ENCODE results near the gene KLHL35.

KLHL35 gene

DNA sequence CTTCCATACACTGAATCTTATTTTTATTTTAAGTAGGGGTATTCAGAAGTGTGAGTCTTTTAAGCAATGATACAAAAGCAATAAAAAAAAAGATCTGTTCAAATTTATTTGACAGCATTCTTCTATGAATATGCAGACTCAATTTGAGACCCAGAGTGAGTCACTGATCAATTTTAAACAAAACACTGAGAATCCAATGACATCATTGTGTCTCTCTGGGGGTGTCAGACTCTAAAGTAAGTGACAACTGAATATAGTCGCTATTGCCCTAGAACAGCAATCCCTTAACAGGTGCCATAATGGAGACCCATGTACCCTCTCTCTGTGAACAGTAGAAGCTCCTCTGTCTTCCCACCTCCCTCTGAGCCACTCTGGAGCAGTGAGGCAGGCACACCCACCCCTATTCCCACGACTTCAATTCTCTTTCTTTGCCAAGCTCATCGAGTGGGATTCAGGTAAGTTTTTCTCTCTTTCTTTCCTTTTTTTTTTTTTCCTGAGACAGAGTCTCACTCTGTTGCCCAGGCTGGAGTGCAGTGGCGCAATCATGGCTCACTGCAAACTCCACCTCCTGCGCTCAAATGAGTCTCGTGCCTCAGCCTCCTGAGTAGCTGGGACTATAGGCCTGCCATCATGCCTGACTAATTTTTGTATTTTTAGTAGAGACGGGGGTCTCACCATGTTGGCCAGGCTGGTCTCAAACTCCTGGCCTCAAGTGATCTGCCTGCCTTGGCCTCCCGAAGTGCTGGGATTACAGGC is 38.7 kb downstream of the KLHL35 start:
- no peak for TF ChIP-seq SUZ12 (IDR thresholded peaks at IDR 0.05; ENCODE audit: extremely low read depth, insufficient read depth, insufficient read length)
- no peak for TF ChIP-seq ZNF274 (IDR thresholded peaks at IDR 0.05; ENCODE audit: low read depth, low read length)
- TF ChIP-seq YY1 (IDR thresholded peaks at IDR 0.05; ENCODE audit: insufficient read depth, insufficient read length): no peak
- no peak overlapping the region for H3K9ac ChIP-seq (ENCODE audit: insufficient read length, low read depth)
- H3K36me3 ChIP-seq (ENCODE audit: insufficient read depth, insufficient read length, low read length): no peaks in the 10 kb centered on the region

DNA sequence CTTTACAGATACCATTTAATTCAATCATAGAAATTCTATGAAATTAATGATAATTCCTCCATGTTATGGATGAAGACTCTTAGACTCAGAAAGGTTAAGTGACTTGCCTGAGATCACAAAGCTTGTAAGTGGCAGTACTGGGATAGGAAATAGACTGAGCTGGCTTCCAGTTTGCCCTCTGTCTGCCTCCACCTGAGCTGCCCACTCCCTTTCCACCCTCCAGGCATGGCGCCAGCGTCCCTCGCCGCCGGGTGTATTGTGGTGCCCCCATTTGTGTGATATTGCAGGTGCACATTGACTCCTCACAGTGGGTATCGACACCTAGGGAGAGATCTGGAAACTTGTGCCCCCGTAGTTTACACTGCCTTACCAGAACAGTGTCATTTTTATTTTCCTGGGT is 43.1 kb downstream of the KLHL35 start:
- TF ChIP-seq SUZ12 (IDR thresholded peaks at IDR 0.05; ENCODE audit: extremely low read depth, insufficient read depth, insufficient read length) (no peak), ZNF274 (IDR thresholded peaks at IDR 0.05; ENCODE audit: low read depth, low read length) (no peak)
- Histone ChIP-seq H3K36me3 (ENCODE audit: insufficient read depth, insufficient read length, low read length) (no peaks in the 10 kb centered on the region), H3K9ac (ENCODE audit: insufficient read length, low read depth) (no peak overlapping the region), H3K4me3 (ENCODE audit: insufficient read length, low read depth) (no peak overlapping the region), H3K27me3 (ENCODE audit: insufficient read depth, insufficient read length) (no peaks in the 10 kb centered on the region), H3K9me3 (ENCODE audit: insufficient read depth, low read length) (no peaks in the 10 kb centered on the region), H3K4me1 (ENCODE audit: insufficient read depth, insufficient read length) (peaks cover 4% of the 10 kb centered on the region)
- no peak for DNase-seq (ENCODE audit: low read depth, low spot score)

More for the DNA sequence above, 38.7 kb downstream of the KLHL35 start:
- Histone ChIP-seq H3K9me3 (ENCODE audit: insufficient read depth, low read length) (no peaks in the 10 kb centered on the region), H3K4me3 (ENCODE audit: insufficient read length, low read depth) (no peak overlapping the region), H3K4me1 (ENCODE audit: insufficient read depth, insufficient read length) (peaks cover 2% of the 10 kb centered on the region), H3K27me3 (ENCODE audit: insufficient read depth, insufficient read length) (no peaks in the 10 kb centered on the region)
- no peak for DNase-seq (ENCODE audit: low read depth, low spot score)

DNA sequence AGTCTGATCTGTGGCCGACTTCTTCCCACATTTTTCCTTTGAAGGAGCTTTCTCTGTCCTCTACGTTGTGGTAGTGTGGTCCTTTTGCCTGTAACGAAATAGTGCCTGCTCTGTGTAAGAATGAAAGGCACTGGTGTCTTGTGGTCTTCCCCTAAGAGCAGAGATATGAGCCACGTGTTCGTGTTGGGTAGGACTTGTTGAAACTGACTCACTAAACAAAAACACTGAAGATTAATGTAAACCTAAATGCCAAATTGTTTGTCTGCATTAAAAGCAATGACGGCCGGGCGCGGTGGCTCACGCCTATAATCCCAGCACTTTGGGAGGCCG is 43.8 kb downstream of the KLHL35 start:
- no peak overlapping the region for H3K4me3 ChIP-seq (ENCODE audit: insufficient read length, low read depth)
- H3K9me3 ChIP-seq (ENCODE audit: insufficient read depth, low read length): no peaks in the 10 kb centered on the region
- no peak overlapping the region for H3K9ac ChIP-seq (ENCODE audit: insufficient read length, low read depth)
- no peak for TF ChIP-seq ZNF274 (IDR thresholded peaks at IDR 0.05; ENCODE audit: low read depth, low read length)
- TF ChIP-seq YY1 (IDR thresholded peaks at IDR 0.05; ENCODE audit: insufficient read depth, insufficient read length): no peak
- TF ChIP-seq SUZ12 (IDR thresholded peaks at IDR 0.05; ENCODE audit: extremely low read depth, insufficient read depth, insufficient read length): no peak
- no peaks in the 10 kb centered on the region for H3K36me3 ChIP-seq (ENCODE audit: insufficient read depth, insufficient read length, low read length)
- H3K27me3 ChIP-seq (ENCODE audit: insufficient read depth, insufficient read length): no peaks in the 10 kb centered on the region
- peaks cover 4% of the 10 kb centered on the region for H3K4me1 ChIP-seq (ENCODE audit: insufficient read depth, insufficient read length)
- no peak for DNase-seq (ENCODE audit: low read depth, low spot score)

- Histone ChIP-seq H3K36me3 (ENCODE audit: insufficient read depth, insufficient read length, low read length) (no peaks in the 10 kb centered on the region), H3K4me1 (ENCODE audit: insufficient read depth, insufficient read length) (peaks cover 4% of the 10 kb centered on the region), H3K4me3 (ENCODE audit: insufficient read length, low read depth) (no peak overlapping the region), H3K9ac (ENCODE audit: insufficient read length, low read depth) (no peak overlapping the region), H3K27me3 (ENCODE audit: insufficient read depth, insufficient read length) (no peaks in the 10 kb centered on the region), H3K9me3 (ENCODE audit: insufficient read depth, low read length) (no peaks in the 10 kb centered on the region)
- DNase-seq (ENCODE audit: low read depth, low spot score): peak; percentile 84
- TF ChIP-seq ZNF274 (IDR thresholded peaks at IDR 0.05; ENCODE audit: low read depth, low read length) (no peak), SUZ12 (IDR thresholded peaks at IDR 0.05; ENCODE audit: extremely low read depth, insufficient read depth, insufficient read length) (no peak), YY1 (IDR thresholded peaks at IDR 0.05; ENCODE audit: insufficient read depth, insufficient read length) (no peak)
Observed at GRCh38 chr11:75388386-75389275, 44.4 kb downstream of the KLHL35 start.

DNA sequence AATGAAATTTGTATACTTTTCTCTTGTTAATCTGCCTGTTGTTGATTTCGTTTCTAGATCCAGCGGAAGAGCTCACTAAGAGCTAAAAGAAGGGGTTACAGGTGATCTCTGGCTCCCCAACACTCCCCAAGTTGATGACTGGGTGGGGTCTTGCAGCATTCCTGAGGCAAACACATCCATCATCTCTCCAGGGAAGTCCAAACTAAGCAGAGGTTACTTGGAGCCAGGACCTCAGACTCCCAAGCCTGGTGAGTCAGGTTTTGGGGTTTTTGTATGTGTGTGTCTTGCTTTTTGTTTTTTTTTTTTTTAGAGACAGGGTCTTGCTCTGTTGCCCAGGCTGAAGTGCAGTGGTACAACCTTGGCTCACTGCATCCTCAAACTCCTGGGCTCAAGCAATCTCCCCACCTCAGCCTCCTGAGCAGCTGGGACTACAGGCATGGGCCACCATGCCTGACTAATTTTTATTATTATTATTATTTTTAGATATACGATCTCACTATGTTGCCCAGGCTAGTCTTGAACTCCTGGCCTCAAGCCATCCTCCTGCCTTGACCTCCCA is 45.2 kb downstream of the KLHL35 start:
- Histone ChIP-seq H3K9me3 (ENCODE audit: insufficient read depth, low read length) (no peaks in the 10 kb centered on the region), H3K9ac (ENCODE audit: insufficient read length, low read depth) (no peak overlapping the region)
- no peak for TF ChIP-seq SUZ12 (IDR thresholded peaks at IDR 0.05; ENCODE audit: extremely low read depth, insufficient read depth, insufficient read length)
- no peak for TF ChIP-seq ZNF274 (IDR thresholded peaks at IDR 0.05; ENCODE audit: low read depth, low read length)
- TF ChIP-seq YY1 (IDR thresholded peaks at IDR 0.05; ENCODE audit: insufficient read depth, insufficient read length): no peak

DNA sequence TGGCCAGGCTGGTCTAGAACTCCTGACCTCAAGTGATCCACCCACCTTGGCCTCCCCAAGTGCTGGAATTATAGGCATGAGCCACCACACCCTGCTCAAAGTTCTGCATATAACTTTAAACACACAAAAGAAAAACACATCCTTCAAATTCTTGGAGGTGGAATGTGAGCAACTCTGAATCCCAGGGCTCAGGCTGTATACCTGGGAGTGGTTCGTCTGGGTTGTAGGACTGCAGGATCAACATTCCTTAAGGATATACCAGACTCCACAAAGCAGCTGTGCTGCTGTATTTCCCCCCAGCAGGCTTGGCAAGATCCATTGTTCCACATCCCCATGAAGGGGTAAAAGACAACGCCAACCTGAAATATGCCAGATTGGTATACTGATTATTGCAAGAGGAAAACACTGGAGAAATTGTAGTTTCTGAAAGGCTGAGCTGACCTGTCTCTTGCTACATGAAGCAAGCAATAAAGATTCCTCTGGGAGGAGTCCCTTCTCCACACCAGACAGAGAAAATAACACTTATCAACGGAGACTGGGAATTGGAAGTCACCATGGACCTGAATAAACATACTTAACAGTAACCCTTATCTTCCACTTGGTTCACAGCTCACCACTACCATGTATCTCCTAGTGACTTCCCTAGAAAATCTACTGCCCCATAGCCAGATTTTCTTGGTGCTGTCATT is 45.9 kb downstream of the KLHL35 start:
- TF ChIP-seq ZNF274 (IDR thresholded peaks at IDR 0.05; ENCODE audit: low read depth, low read length) (no peak), YY1 (IDR thresholded peaks at IDR 0.05; ENCODE audit: insufficient read depth, insufficient read length) (no peak)
- Histone ChIP-seq H3K4me3 (ENCODE audit: insufficient read length, low read depth) (no peak overlapping the region), H3K4me1 (ENCODE audit: insufficient read depth, insufficient read length) (peaks cover 4% of the 10 kb centered on the region), H3K27me3 (ENCODE audit: insufficient read depth, insufficient read length) (no peaks in the 10 kb centered on the region), H3K9me3 (ENCODE audit: insufficient read depth, low read length) (no peaks in the 10 kb centered on the region), H3K36me3 (ENCODE audit: insufficient read depth, insufficient read length, low read length) (no peaks in the 10 kb centered on the region), H3K9ac (ENCODE audit: insufficient read length, low read depth) (no peak overlapping the region)
- DNase-seq (ENCODE audit: low read depth, low spot score): peak; percentile 46

More for the DNA sequence above, 45.2 kb downstream of the KLHL35 start:
- DNase-seq (ENCODE audit: low read depth, low spot score): no peak
- no peak overlapping the region for H3K4me3 ChIP-seq (ENCODE audit: insufficient read length, low read depth)
- H3K27me3 ChIP-seq (ENCODE audit: insufficient read depth, insufficient read length): no peaks in the 10 kb centered on the region
- no peaks in the 10 kb centered on the region for H3K36me3 ChIP-seq (ENCODE audit: insufficient read depth, insufficient read length, low read length)
- H3K4me1 ChIP-seq (ENCODE audit: insufficient read depth, insufficient read length): peaks cover 4% of the 10 kb centered on the region

Data from NT2/D1 (cell line).